Measurements from ENCODE around the gene TMEM26. TPM values are rescaled to one million over a fixed set of nuclear protein-coding genes. Genes with fewer than 3 reads are reported as not detected.

Gene TMEM26
- total and polyA plus RNA-seq, 9 of the 15 experiments (the other 6 are each of a cell fraction or from before 2014, with no cell fraction given), result not detected

GRCh38 chr10:61480208-61480607 lies 27.0 kb upstream of the TMEM26 start:
- Histone ChIP-seq H3K9me1 (ENCODE audit: control insufficient read depth, insufficient read depth, low read length) (no peaks in the 10 kb centered on the region), H3K79me2 (ENCODE audit: control insufficient read depth, insufficient read depth, low read length) (no peaks in the 10 kb centered on the region), H3K36me3 (ENCODE audit: control insufficient read depth, insufficient read depth, low read length) (no peaks in the 10 kb centered on the region), H3K9me3 (replicated peaks; ENCODE audit: control insufficient read depth, insufficient read depth, low read depth, low read length) (no peaks in the 10 kb centered on the region), H3K27me3 (ENCODE audit: control insufficient read depth in 2 of 2, insufficient read depth in 2 of 2, low read length in 2 of 2) (no peaks in the 10 kb centered on the region), H3K4me1 (replicated peaks in 1 of 2; ENCODE audit: control insufficient read depth in 2 of 2, insufficient read depth in 2 of 2, low read length in 2 of 2) (peaks cover 0 to 4% of the 10 kb centered on the region in 2 experiments; a peak in 2 of 5 replicates), H4K20me1 (replicated peaks; ENCODE audit: control insufficient read depth, insufficient read depth, low read length) (no peaks in the 10 kb centered on the region), H3K4me2 (ENCODE audit: insufficient read depth, low read length) (no peak overlapping the region), H3K4me3 (no peak overlapping the region), H3K9ac (ENCODE audit: insufficient read depth in 1 of 2, low read depth in 2 of 2, low read length in 2 of 2) (no peak overlapping the region), H2AFZ (ENCODE audit: low read depth, low read length) (no peak overlapping the region), H3K27ac (ENCODE audit: extremely low read depth, low read depth, low read length) (no peak overlapping the region)
- intact Hi-C loops (cut with micrococcal nuclease), result no loop called here
- ATAC-seq, result no peak
- POLR2A ChIA-PET, result interaction anchor here (0.7 to 2.0 kb wide), 2 partner anchors 14 to 191 kb away, joined by 3 to 5 read pairs; no protein-coding TSS in a partner anchor
- WGBS (ENCODE audit: insufficient coverage, low coverage, missing lambda C conversion rate), result 7% methylated on average over 2 of the region's 2 CpGs
- no peak for DNase-seq (ENCODE audit: extremely low read depth in 1 of 4, low spot score in 3 of 4)
- CTCF ChIA-PET (ENCODE audit: low intra/inter-chr PET ratio), result no interaction called here
- in situ Hi-C loops (cut with MboI), result no loop called here
- no TSS peak for BruUV-seq (replicated peaks)
- TF ChIP-seq HMG20A (CRISPR knock-in tag; conservative IDR thresholded peaks at IDR 0.05) (no peak), RNF2 (IDR thresholded peaks at IDR 0.05) (no peak)
- FAIRE-seq, result no peak

- no TSS peak for BruUV-seq (replicated peaks)
Observed at GRCh38 chr10:61478621-61479312, 25.6 kb upstream of the TMEM26 start.

More at GRCh38 chr10:61478621-61479312, 25.6 kb upstream of the TMEM26 start:
- POLR2A ChIA-PET, result no interaction called here
- no peak for TF ChIP-seq L3MBTL2 (IDR thresholded peaks at IDR 0.05)
- TF ChIP-seq RAD21 (CRISPR knock-in tag; conservative IDR thresholded peaks at IDR 0.05 in 1 of 2, IDR thresholded peaks at IDR 0.05 in 1 of 2), result peak; percentile 43 to 62; a peak in 3 of 4 replicates
- no peak for TF ChIP-seq ZNF311 (CRISPR knock-in tag; IDR thresholded peaks at IDR 0.05)
- peak in 2 of 3 experiments; percentile 12 to 31; a peak in 3 of 6 replicates for TF ChIP-seq CTCF (IDR thresholded peaks at IDR 0.05 in 2 of 3, conservative IDR thresholded peaks at IDR 0.05 in 1 of 3; ENCODE audit: insufficient read depth in 2 of 3, low read depth in 1 of 3, low read length in 3 of 3)
- TF ChIP-seq PHF8 (IDR thresholded peaks at IDR 0.05; ENCODE audit: borderline replicate concordance, low read length), result 0 out of 2 replicates have a peak, but pooled peaks have one; percentile 15
- no peak for TF ChIP-seq MAFK (IDR thresholded peaks at IDR 0.05; ENCODE audit: low read length)
- intact Hi-C loops (cut with micrococcal nuclease) (loop anchor here (5.0 kb wide), 1 partner anchor 114 kb away; no protein-coding TSS in a partner anchor), in situ Hi-C loops (cut with MboI) (no loop called here)
- Histone ChIP-seq H3K27me3 (ENCODE audit: control insufficient read depth in 2 of 2, insufficient read depth in 2 of 2, low read length in 2 of 2) (no peaks in the 10 kb centered on the region), H3K4me2 (ENCODE audit: insufficient read depth, low read length) (no peak overlapping the region), H3K9me3 (replicated peaks; ENCODE audit: control insufficient read depth, insufficient read depth, low read depth, low read length) (no peaks in the 10 kb centered on the region), H3K27ac (ENCODE audit: extremely low read depth, low read depth, low read length) (no peak overlapping the region), H3K4me3 (no peak overlapping the region), H3K4me1 (replicated peaks in 1 of 2; ENCODE audit: control insufficient read depth in 2 of 2, insufficient read depth in 2 of 2, low read length in 2 of 2) (peaks cover 0 to 5% of the 10 kb centered on the region in 2 experiments; a peak in 2 of 5 replicates), H3K9me1 (ENCODE audit: control insufficient read depth, insufficient read depth, low read length) (no peaks in the 10 kb centered on the region), H4K20me1 (replicated peaks; ENCODE audit: control insufficient read depth, insufficient read depth, low read length) (no peaks in the 10 kb centered on the region), H3K36me3 (ENCODE audit: control insufficient read depth, insufficient read depth, low read length) (no peaks in the 10 kb centered on the region), H2AFZ (ENCODE audit: low read depth, low read length) (no peak overlapping the region), H3K79me2 (ENCODE audit: control insufficient read depth, insufficient read depth, low read length) (no peaks in the 10 kb centered on the region), H3K9ac (ENCODE audit: insufficient read depth in 1 of 2, low read depth in 2 of 2, low read length in 2 of 2) (no peak overlapping the region)
- CTCF ChIA-PET (ENCODE audit: low intra/inter-chr PET ratio), result no interaction called here
- 30% methylated on average over 4 of the region's 4 CpGs for WGBS (ENCODE audit: insufficient coverage, low coverage, missing lambda C conversion rate)
- DNase-seq (ENCODE audit: extremely low read depth in 1 of 4, low spot score in 3 of 4) (peak in 1 of 4 experiments; percentile 23), ATAC-seq (0 out of 3 replicates have a peak, but pooled peaks have one; percentile 30), FAIRE-seq (no peak)
